H1 (cell line): ENCODE data around the gene ALDOA. TPM values are rescaled to one million over a fixed set of nuclear protein-coding genes. Genes with fewer than 3 reads are reported as not detected.
A peak's percentile ranks its signal among the peaks of the same experiment; 100 is the strongest.

Experiments used
- CTCF ChIA-PET: fragments of 300-600 bp; sonication (Branson Sonifier 250); formaldehyde crosslinking; loops from one replicate; lab custom pipeline; 2021; ENCODE audit not compliant: partially characterized antibody; lab: Charles Lee
- POLR2A ChIA-PET: fragments of 300-600 bp; sonication (Branson Sonifier 250); formaldehyde crosslinking; loops from one replicate; lab custom pipeline; 2021; ENCODE audit warnings: inconsistent platforms; ENCODE audit not compliant: partially characterized antibody; lab: Charles Lee
- DNase-seq, 2 experiments: peaks; one replicate each; pipeline versions ENCODE4 v3.0.0 to v3.0.0-alpha.2; 2010 to 2022; ENCODE audit warnings: low spot score in 2 of 2, low read depth in 1 of 2, mixed read lengths in 1 of 2
- FAIRE-seq: peaks from 2 replicates; lab custom pipeline; 2011; peaks lifted over from hg19 to GRCh38; lab: Jason Lieb, UNC
- H2AFZ ChIP-seq: 2 replicates; pipeline ENCODE4 v1.8.1; 2012; ENCODE audit warnings: low read length, inconsistent platforms
- H2AK5ac ChIP-seq: 2 replicates; pipeline ENCODE4 v1.6.1; 2013; ENCODE audit warnings: low read depth, low read length
- H2BK120ac ChIP-seq: replicated peaks from 2 replicates; pipeline ENCODE3; 2013; ENCODE audit warnings: low read depth, low read length, inconsistent platforms
- H2BK12ac ChIP-seq: 2 replicates; pipeline ENCODE4 v1.6.1; 2013; ENCODE audit warnings: low read depth, low read length
- H2BK15ac ChIP-seq: 2 replicates; pipeline ENCODE4 v1.6.1; 2013; ENCODE audit warnings: low read length
- H2BK20ac ChIP-seq: 2 replicates; pipeline ENCODE4 v1.6.1; 2013; ENCODE audit warnings: low read length
- H2BK5ac ChIP-seq: 2 replicates; pipeline ENCODE4 v1.6.1; 2013; ENCODE audit warnings: low read depth, low read length
- H3K14ac ChIP-seq: 2 replicates; pipeline ENCODE4 v1.6.1; 2013; ENCODE audit warnings: inconsistent platforms; ENCODE audit not compliant: insufficient read length
- H3K18ac ChIP-seq: 2 replicates; pipeline ENCODE4 v1.6.1; 2013; ENCODE audit warnings: low read length; ENCODE audit errors: extremely low read depth
- H3K23ac ChIP-seq: 2 replicates; pipeline ENCODE4 v1.6.1; 2013; ENCODE audit warnings: inconsistent platforms; ENCODE audit not compliant: insufficient read length
- H3K23me2 ChIP-seq: 2 replicates; pipeline ENCODE4 v1.6.1; 2013; ENCODE audit warnings: low read depth, low read length
- H3K27ac ChIP-seq: 2 replicates; pipeline ENCODE4 v1.6.1; 2011; ENCODE audit warnings: low read depth, low read length, inconsistent platforms
- H3K27me3 ChIP-seq, 4 experiments: replicated peaks in 1 of 4; 1 replicate in 1 of 4; 2 replicates in 3 of 4; pipeline versions ENCODE4 v1.6.1 to v1.8.1; 2011 to 2013; ENCODE audit warnings: low read length in 3 of 4, mild to moderate bottlenecking in 3 of 4, inconsistent platforms in 2 of 4, mixed read lengths in 2 of 4, moderate library complexity in 1 of 4; ENCODE audit not compliant: control insufficient read depth in 3 of 4, insufficient read depth in 3 of 4; ENCODE audit errors: extremely low read depth in 1 of 4
- H3K36me3 ChIP-seq, 4 experiments: 2 replicates each; pipeline versions ENCODE4 v1.6.1 to v1.8.1; 2011 to 2013; ENCODE audit warnings: mild to moderate bottlenecking in 4 of 4, low read length in 3 of 4, moderate library complexity in 2 of 4, control low read depth in 1 of 4, inconsistent platforms in 1 of 4; ENCODE audit not compliant: insufficient read depth in 4 of 4, control insufficient read depth in 2 of 4
- H3K4ac ChIP-seq: replicated peaks from 2 replicates; pipeline ENCODE3; 2013; ENCODE audit warnings: low read length, low read depth, mixed read lengths, inconsistent platforms; ENCODE audit not compliant: insufficient read length
- H3K4me1 ChIP-seq, 4 experiments: replicated peaks in 1 of 4; 1 replicate in 1 of 4; 2 replicates in 3 of 4; pipeline versions ENCODE4 v1.6.1 to v1.8.1; 2011 to 2013; ENCODE audit warnings: low read length in 3 of 4, inconsistent platforms in 2 of 4, mixed read lengths in 1 of 4; ENCODE audit not compliant: insufficient read depth in 4 of 4, control insufficient read depth in 3 of 4
- H3K4me2 ChIP-seq, 2 experiments: 2 replicates each; pipeline versions ENCODE4 v1.6.1 to v1.8.1; 2011 to 2013; ENCODE audit warnings: low read depth in 2 of 2, low read length in 2 of 2, control low read depth in 1 of 2, inconsistent platforms in 1 of 2, mild to moderate bottlenecking in 1 of 2; ENCODE audit not compliant: insufficient read depth in 1 of 2
- H3K4me3 ChIP-seq, 4 experiments: fragments of 200-600, 300-600 bp in 1 of 4; sonication (generic), shearing (Covaris generic), sonication (Bioruptor Twin) in 1 of 4; 2 replicates each; pipeline versions ENCODE4 v1.5.1 to v1.8.1; 2011 to 2016; ENCODE audit warnings: low read length in 4 of 4, low read depth in 3 of 4, control low read depth in 2 of 4, inconsistent platforms in 2 of 4, mild to moderate bottlenecking in 2 of 4, mixed read lengths in 1 of 4, moderate library complexity in 1 of 4; ENCODE audit not compliant: insufficient read depth in 2 of 4; ENCODE audit errors: extremely low read depth in 1 of 4
- H3K56ac ChIP-seq: replicated peaks from 2 replicates; pipeline ENCODE3; 2013; ENCODE audit warnings: low read depth, mild to moderate bottlenecking, mixed read lengths, low read length, inconsistent platforms; ENCODE audit not compliant: insufficient read length
- H3K79me1 ChIP-seq: 2 replicates; pipeline ENCODE4 v1.6.1; 2013; ENCODE audit warnings: low read depth, low read length, control low read depth
- H3K79me2 ChIP-seq, 2 experiments: 2 replicates each; pipeline versions ENCODE4 v1.6.1 to v1.8.1; 2012 to 2013; ENCODE audit warnings: low read length in 2 of 2, mild to moderate bottlenecking in 2 of 2, inconsistent platforms in 1 of 2; ENCODE audit not compliant: insufficient read depth in 2 of 2, control insufficient read depth in 1 of 2
- H3K9ac ChIP-seq, 4 experiments: replicated peaks in 1 of 4; 1 replicate in 1 of 4; 2 replicates in 3 of 4; pipeline versions ENCODE4 v1.6.1 to v1.8.1; 2011 to 2013; ENCODE audit warnings: low read depth in 3 of 4, low read length in 3 of 4, control low read depth in 2 of 4, mild to moderate bottlenecking in 2 of 4, moderate library complexity in 2 of 4, inconsistent platforms in 1 of 4; ENCODE audit errors: extremely low read depth in 1 of 4
- H3K9me3 ChIP-seq, 2 experiments: 2 replicates each; pipeline versions ENCODE4 v1.6.1 to v1.8.1; 2012 to 2013; ENCODE audit warnings: mild to moderate bottlenecking in 2 of 2, moderate library complexity in 2 of 2, control low read depth in 1 of 2, inconsistent platforms in 1 of 2, low read depth in 1 of 2, low read length in 1 of 2, mixed read lengths in 1 of 2; ENCODE audit not compliant: insufficient read depth in 2 of 2
- H4K20me1 ChIP-seq, 2 experiments: replicated peaks in 1 of 2; 2 replicates each; pipeline versions ENCODE3 to v1.8.1; 2011 to 2013; ENCODE audit warnings: inconsistent platforms in 2 of 2, low read length in 2 of 2, mild to moderate bottlenecking in 1 of 2; ENCODE audit not compliant: insufficient read depth in 2 of 2, control insufficient read depth in 1 of 2
- H4K5ac ChIP-seq: 2 replicates; pipeline ENCODE4 v1.6.1; 2013; ENCODE audit warnings: low read length, low read depth, mixed read lengths, inconsistent platforms; ENCODE audit not compliant: insufficient read length
- H4K8ac ChIP-seq: 2 replicates; pipeline ENCODE4 v1.8.0; 2013; ENCODE audit warnings: mild to moderate bottlenecking, moderate library complexity, low read length, inconsistent platforms; ENCODE audit not compliant: insufficient read depth; ENCODE audit errors: extremely low read depth
- H4K91ac ChIP-seq: replicated peaks from 2 replicates; pipeline ENCODE3; 2013; ENCODE audit warnings: low read length, mixed read lengths, inconsistent platforms; ENCODE audit not compliant: insufficient read length
- HDAC6 ChIP-seq: IDR thresholded peaks from one replicate; pipeline ENCODE4 v1.7.1; 2012; ENCODE audit warnings: low read depth, mild to moderate bottlenecking, inconsistent platforms, low read length, moderate library complexity
- TAF1 ChIP-seq: IDR thresholded peaks from 2 replicates; pipeline ENCODE4 v1.6.1; 2011; ENCODE audit warnings: mild to moderate bottlenecking, low read depth, low read length
- WGBS, 2 experiments: shearing (Covaris generic) in 1 of 2; methylation state at CpG; one replicate each; pipeline versions ENCODE4 v1.1.6 to v1.1.7; 2013 to 2015; ENCODE audit warnings: low lambda C conversion rate in 2 of 2, mixed read lengths in 2 of 2, inconsistent platforms in 1 of 2, low coverage in 1 of 2, missing lambda C conversion rate in 1 of 2; ENCODE audit not compliant: insufficient replicate concordance in 2 of 2, insufficient coverage in 1 of 2, insufficient read length in 1 of 2; ENCODE audit errors: extremely low coverage in 1 of 2, missing lambda C conversion rate in 1 of 2; 5-methylcytosine and 5-hydroxymethylcytosine counted together
- polyA plus RNA-seq, 7 experiments: library from polyadenylated mRNA; depleted of rRNA in 3 of 7; stranded (reverse) in 5 of 7; unstranded in 2 of 7; fragments of >200 nt in 5 of 7; fragments of 200-250 nt in 2 of 7; gene quantifications; 1 replicate in 5 of 7; 2 replicates in 1 of 7; 4 replicates in 1 of 7; pipeline versions ENCODE4 v1.2.1 to v1.2.3, GENCODE V29; 2011 to 2013; ENCODE audit warnings: missing spikeins in 2 of 7, mixed read lengths in 2 of 7
- total RNA-seq: library from RNA; stranded (reverse); fragmentation: NEBNext Ultra II Directional; extraction: Animal tissue kit (Norgen Biotek cat#: 25700); gene quantifications from 2 replicates; pipeline ENCODE4 v1.2.1, GENCODE V29; 2021
- TF ChIP-seq, protein P1 (sequence below), 3 experiments: IDR thresholded peaks; 1 replicate in 2 of 3; 2 replicates in 1 of 3; pipeline versions ENCODE4 v1.5.1 to v1.6.1; 2011; ENCODE audit warnings: low read length in 3 of 3, mild to moderate bottlenecking in 3 of 3, inconsistent platforms in 2 of 3, low read depth in 1 of 3, moderate library complexity in 1 of 3; ENCODE audit not compliant: insufficient read depth in 1 of 3; ENCODE audit errors: control extremely low read depth in 1 of 3

The ALDOA gene
- total and polyA plus RNA-seq, 2 of the 8 experiments (the other 6 are each of a cell fraction or from before 2014, with no cell fraction given): 1,072 to 1,083 TPM

DNA sequence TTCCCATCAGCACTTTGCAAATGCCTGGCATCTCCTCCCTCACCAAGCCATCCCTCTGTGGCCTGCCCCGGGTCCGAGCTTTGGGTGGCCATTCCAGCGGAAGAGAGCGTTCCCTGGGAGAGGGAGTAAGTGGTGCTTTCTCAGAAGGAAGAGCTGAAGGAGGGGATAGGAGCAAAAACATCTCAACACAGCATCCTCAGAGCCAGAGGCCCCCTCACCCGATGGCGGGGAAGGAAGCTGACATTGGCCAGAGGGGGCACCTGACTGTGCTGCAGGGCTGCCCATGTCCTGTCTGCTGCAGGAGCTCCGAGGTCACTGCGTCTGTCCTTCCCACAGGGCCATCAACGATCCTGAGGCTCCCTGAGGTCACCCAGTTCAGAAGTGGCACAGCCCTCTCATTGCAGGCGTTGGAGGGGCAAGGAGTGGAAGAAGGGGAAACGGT is 34.1 kb upstream of the ALDOA start:
- H3K9me3 ChIP-seq: no peaks in the 10 kb centered on the region
- H3K9ac ChIP-seq: no peak overlapping the region
- H4K20me1 ChIP-seq: peaks cover 12 to 16% of the 10 kb centered on the region in 2 experiments
- peak overlapping the region; percentile 95; the same call in 1 of the 2 replicates for H2BK15ac ChIP-seq
- no peak overlapping the region for H3K56ac ChIP-seq
- peak overlapping the region; percentile 56; the same call in 1 of the 2 replicates for H2BK5ac ChIP-seq
- peak overlapping the region; percentile 75; the same call in 1 of the 2 replicates for H2BK12ac ChIP-seq
- H2AFZ ChIP-seq: 0 out of 2 replicates have a peak overlapping the region, but pooled peaks have one; percentile 21
- H3K4me3 ChIP-seq: peak overlapping the region; percentile 43 to 90 (median 54)
- FAIRE-seq (no peak), DNase-seq (peak in 1 of 2 experiments; percentile 68)
- peak overlapping the region; percentile 99 for H2BK20ac ChIP-seq
- H2AK5ac ChIP-seq: no peak overlapping the region; the same call in 1 of the 2 replicates
- POLR2A ChIA-PET: interaction anchor here (0.6 to 4.2 kb wide), 24 partner anchors 9 to 331 kb away, joined by 3 to 25 read pairs (median 4); partner anchors contain the start of genes ALDOA, ASPHD1, CDIPT and DOC2A
- WGBS, 2 experiments: 15% methylated on average over 11 of the region's 11 CpGs; no CpG with 5 or more reads in 1 of the 2 experiments
- TF ChIP-seq, protein P1, sequence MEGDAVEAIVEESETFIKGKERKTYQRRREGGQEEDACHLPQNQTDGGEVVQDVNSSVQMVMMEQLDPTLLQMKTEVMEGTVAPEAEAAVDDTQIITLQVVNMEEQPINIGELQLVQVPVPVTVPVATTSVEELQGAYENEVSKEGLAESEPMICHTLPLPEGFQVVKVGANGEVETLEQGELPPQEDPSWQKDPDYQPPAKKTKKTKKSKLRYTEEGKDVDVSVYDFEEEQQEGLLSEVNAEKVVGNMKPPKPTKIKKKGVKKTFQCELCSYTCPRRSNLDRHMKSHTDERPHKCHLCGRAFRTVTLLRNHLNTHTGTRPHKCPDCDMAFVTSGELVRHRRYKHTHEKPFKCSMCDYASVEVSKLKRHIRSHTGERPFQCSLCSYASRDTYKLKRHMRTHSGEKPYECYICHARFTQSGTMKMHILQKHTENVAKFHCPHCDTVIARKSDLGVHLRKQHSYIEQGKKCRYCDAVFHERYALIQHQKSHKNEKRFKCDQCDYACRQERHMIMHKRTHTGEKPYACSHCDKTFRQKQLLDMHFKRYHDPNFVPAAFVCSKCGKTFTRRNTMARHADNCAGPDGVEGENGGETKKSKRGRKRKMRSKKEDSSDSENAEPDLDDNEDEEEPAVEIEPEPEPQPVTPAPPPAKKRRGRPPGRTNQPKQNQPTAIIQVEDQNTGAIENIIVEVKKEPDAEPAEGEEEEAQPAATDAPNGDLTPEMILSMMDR (IDR thresholded peaks at IDR 0.05; ENCODE audit: control extremely low read depth in 1 of 3, insufficient read depth in 1 of 3, low read depth in 1 of 3, low read length in 3 of 3): peak in 2 of 3 experiments; percentile 3 to 18; a peak in 2 of 4 replicates
- TF ChIP-seq HDAC6 (no peak), TAF1 (no peak)
- no peak overlapping the region for H3K14ac ChIP-seq
- no peak overlapping the region for H2BK120ac ChIP-seq
- peaks cover 5% of the 10 kb centered on the region; the same call in 1 of the 2 replicates for H3K79me1 ChIP-seq
- H4K8ac ChIP-seq: no peak overlapping the region; the same call in 1 of the 2 replicates
- H3K4me1 ChIP-seq: peaks cover 0 to 26% (median 19%) of the 10 kb centered on the region in 4 experiments; a peak in 6 of 7 replicates
- H3K18ac ChIP-seq: peak overlapping the region; percentile 96
- peaks cover 10% of the 10 kb centered on the region; the same call in 1 of the 2 replicates for H3K23me2 ChIP-seq
- peak overlapping the region; percentile 28 for H3K4ac ChIP-seq
- no peak overlapping the region for H3K27ac ChIP-seq
- peaks cover 0 to 3% (median 0%) of the 10 kb centered on the region in 4 experiments; a peak in 1 of 8 replicates for H3K36me3 ChIP-seq
- H3K23ac ChIP-seq: no peak overlapping the region
- peaks cover 0 to 14% (median 5%) of the 10 kb centered on the region in 4 experiments; a peak in 2 of 7 replicates for H3K27me3 ChIP-seq
- CTCF ChIA-PET: interaction anchor here (0.6 to 3.0 kb wide), 50 partner anchors 9 to 388 kb away, joined by 3 to 25 read pairs (median 6); partner anchors contain the start of genes ASPHD1, C16orf92, KCTD13 and PAGR1
- H4K91ac ChIP-seq: peak overlapping the region; percentile 17
- no peak overlapping the region for H4K5ac ChIP-seq
- no peaks in the 10 kb centered on the region for H3K79me2 ChIP-seq
- H3K4me2 ChIP-seq: peak overlapping the region; percentile 76 to 84
